ENCODE data around the gene SLC35F1. TPM values are rescaled to one million over a fixed set of nuclear protein-coding genes. Genes with fewer than 3 reads are reported as not detected.

The SLC35F1 gene
- total RNA-seq, 1 donor from 2014 or later, result 5.8 TPM

- intact Hi-C loops (cut with DNase I), result loop anchor here (1.0 to 2.0 kb wide), 3 partner anchors 85 to 265 kb away; no protein-coding TSS in a partner anchor
- DNase-seq (ENCODE audit: missing footprints) (no peak), ATAC-seq (peak; percentile 2)
Observed at GRCh38 chr6:118285791-118286190, 378.7 kb downstream of the SLC35F1 start.

- DNase-seq (ENCODE audit: missing footprints), result no peak
- intact Hi-C loops (cut with DNase I), result no loop called here
- ATAC-seq, result no peak
Observed at GRCh38 chr6:118288355-118289124, 381.5 kb downstream of the SLC35F1 start.

- DNase-seq (ENCODE audit: missing footprints) (no peak), ATAC-seq (no peak)
- intact Hi-C loops (cut with DNase I), result loop anchor here (5.0 kb wide), 1 partner anchor 170 kb away; no protein-coding TSS in a partner anchor
Observed at GRCh38 chr6:118292558-118292957, 385.5 kb downstream of the SLC35F1 start.

- intact Hi-C loops (cut with DNase I), result loop anchor here (1.0 to 5.0 kb wide), 2 partner anchors 77 to 167 kb away; no protein-coding TSS in a partner anchor
Observed at GRCh38 chr6:118294906-118295305, 387.8 kb downstream of the SLC35F1 start.

GRCh38 chr6:118295336-118295735, 388.3 kb downstream of the SLC35F1 start:
- ATAC-seq (peak; percentile 86), DNase-seq (ENCODE audit: missing footprints) (no peak)
- intact Hi-C loops (cut with DNase I), result loop anchor here (1.0 kb wide), 1 partner anchor 77 kb away; no protein-coding TSS in a partner anchor

More at GRCh38 chr6:118294906-118295305, 387.8 kb downstream of the SLC35F1 start:
- DNase-seq (ENCODE audit: missing footprints), result no peak
- peak; percentile 71 for ATAC-seq

GRCh38 chr6:118296129-118296901, 389.3 kb downstream of the SLC35F1 start:
- DNase-seq (ENCODE audit: missing footprints), result no peak
- intact Hi-C loops (cut with DNase I), result no loop called here
- peak; percentile 49 for ATAC-seq

- ATAC-seq, result no peak
- intact Hi-C loops (cut with DNase I), result no loop called here
- DNase-seq (ENCODE audit: missing footprints), result no peak
Observed at GRCh38 chr6:118297821-118298220, 390.8 kb downstream of the SLC35F1 start.

- DNase-seq (ENCODE audit: missing footprints) (no peak), ATAC-seq (no peak)
- intact Hi-C loops (cut with DNase I), result no loop called here
Observed at GRCh38 chr6:118298476-118299427, 391.7 kb downstream of the SLC35F1 start.

- intact Hi-C loops (cut with DNase I), result no loop called here
- ATAC-seq (no peak), DNase-seq (ENCODE audit: missing footprints) (no peak)
Observed at GRCh38 chr6:118299457-118299856, 392.4 kb downstream of the SLC35F1 start.

- ATAC-seq (no peak), DNase-seq (ENCODE audit: missing footprints) (no peak)
- intact Hi-C loops (cut with DNase I), result no loop called here
Observed at GRCh38 chr6:118304321-118304720, 397.3 kb downstream of the SLC35F1 start.

GRCh38 chr6:118305081-118305480, 398.0 kb downstream of the SLC35F1 start:
- ATAC-seq, result no peak
- intact Hi-C loops (cut with DNase I), result no loop called here
- no peak for DNase-seq (ENCODE audit: missing footprints)

- no peak for DNase-seq (ENCODE audit: missing footprints)
- intact Hi-C loops (cut with DNase I), result no loop called here
- ATAC-seq, result no peak
Observed at GRCh38 chr6:118306392-118307238, 399.6 kb downstream of the SLC35F1 start.

GRCh38 chr6:118307581-118307980, 400.5 kb downstream of the SLC35F1 start:
- peak; percentile 78 for ATAC-seq
- DNase-seq (ENCODE audit: missing footprints), result peak; percentile 74
- intact Hi-C loops (cut with DNase I), result no loop called here

GRCh38 chr6:118309337-118310093, 402.5 kb downstream of the SLC35F1 start:
- ATAC-seq (no peak), DNase-seq (ENCODE audit: missing footprints) (no peak)
- intact Hi-C loops (cut with DNase I), result no loop called here

- intact Hi-C loops (cut with DNase I), result no loop called here
- DNase-seq (ENCODE audit: missing footprints), result no peak
- no peak for ATAC-seq
Observed at GRCh38 chr6:118313208-118313607, 406.1 kb downstream of the SLC35F1 start.

GRCh38 chr6:118313762-118314161, 406.7 kb downstream of the SLC35F1 start:
- intact Hi-C loops (cut with DNase I), result no loop called here
- no peak for ATAC-seq
- no peak for DNase-seq (ENCODE audit: missing footprints)

- DNase-seq (ENCODE audit: missing footprints), result no peak
- intact Hi-C loops (cut with DNase I), result no loop called here
- peak; percentile 29 for ATAC-seq
Observed at GRCh38 chr6:118316796-118317384, 409.8 kb downstream of the SLC35F1 start.
